ENCODE results near the gene AFF4.
"Not testable (repeated sequence)": the region's sequence is repeated elsewhere in the genome, so short reads cannot be mapped to it uniquely, and the experiment has no call there.

DNA sequence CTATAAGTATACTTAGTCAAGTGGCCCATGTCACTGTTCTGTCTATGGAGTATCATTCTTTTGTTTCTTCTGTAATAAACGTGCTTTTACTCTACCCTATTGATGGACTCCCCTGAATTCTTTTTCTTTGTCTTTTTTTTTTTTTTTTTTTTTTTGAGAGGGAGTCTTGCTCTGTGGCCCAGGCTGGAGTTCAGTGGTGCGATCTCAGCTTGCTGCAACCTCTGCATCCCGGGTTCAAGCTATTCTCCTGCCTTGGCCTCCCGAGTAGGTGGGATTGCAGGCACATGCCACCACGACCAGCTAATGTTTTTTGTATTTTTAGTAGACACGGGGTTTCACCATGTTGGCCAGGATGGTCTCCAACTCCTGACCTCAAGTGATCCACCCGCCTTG, 9.0 kb upstream of the AFF4 start:
- TF ChIP-seq, protein P1, sequence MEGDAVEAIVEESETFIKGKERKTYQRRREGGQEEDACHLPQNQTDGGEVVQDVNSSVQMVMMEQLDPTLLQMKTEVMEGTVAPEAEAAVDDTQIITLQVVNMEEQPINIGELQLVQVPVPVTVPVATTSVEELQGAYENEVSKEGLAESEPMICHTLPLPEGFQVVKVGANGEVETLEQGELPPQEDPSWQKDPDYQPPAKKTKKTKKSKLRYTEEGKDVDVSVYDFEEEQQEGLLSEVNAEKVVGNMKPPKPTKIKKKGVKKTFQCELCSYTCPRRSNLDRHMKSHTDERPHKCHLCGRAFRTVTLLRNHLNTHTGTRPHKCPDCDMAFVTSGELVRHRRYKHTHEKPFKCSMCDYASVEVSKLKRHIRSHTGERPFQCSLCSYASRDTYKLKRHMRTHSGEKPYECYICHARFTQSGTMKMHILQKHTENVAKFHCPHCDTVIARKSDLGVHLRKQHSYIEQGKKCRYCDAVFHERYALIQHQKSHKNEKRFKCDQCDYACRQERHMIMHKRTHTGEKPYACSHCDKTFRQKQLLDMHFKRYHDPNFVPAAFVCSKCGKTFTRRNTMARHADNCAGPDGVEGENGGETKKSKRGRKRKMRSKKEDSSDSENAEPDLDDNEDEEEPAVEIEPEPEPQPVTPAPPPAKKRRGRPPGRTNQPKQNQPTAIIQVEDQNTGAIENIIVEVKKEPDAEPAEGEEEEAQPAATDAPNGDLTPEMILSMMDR (IDR thresholded peaks at IDR 0.05), result not testable (repeated sequence)
- TF ChIP-seq NFIC (IDR thresholded peaks at IDR 0.05; ENCODE audit: borderline replicate concordance); POLR2AphosphoS5 (IDR thresholded peaks at IDR 0.05; ENCODE audit: low read depth, low read length); EP300 (IDR thresholded peaks at IDR 0.05; ENCODE audit: borderline replicate concordance in 1 of 2, low read depth in 1 of 2, low read length in 1 of 2); RAD21 (IDR thresholded peaks at IDR 0.05; ENCODE audit: low read length); RCOR1 (IDR thresholded peaks at IDR 0.05; ENCODE audit: low read length); EZH2phosphoT487 (IDR thresholded peaks at IDR 0.05; ENCODE audit: borderline replicate concordance, low read depth): not testable (repeated sequence)
- TF ChIP-seq, protein P2, sequence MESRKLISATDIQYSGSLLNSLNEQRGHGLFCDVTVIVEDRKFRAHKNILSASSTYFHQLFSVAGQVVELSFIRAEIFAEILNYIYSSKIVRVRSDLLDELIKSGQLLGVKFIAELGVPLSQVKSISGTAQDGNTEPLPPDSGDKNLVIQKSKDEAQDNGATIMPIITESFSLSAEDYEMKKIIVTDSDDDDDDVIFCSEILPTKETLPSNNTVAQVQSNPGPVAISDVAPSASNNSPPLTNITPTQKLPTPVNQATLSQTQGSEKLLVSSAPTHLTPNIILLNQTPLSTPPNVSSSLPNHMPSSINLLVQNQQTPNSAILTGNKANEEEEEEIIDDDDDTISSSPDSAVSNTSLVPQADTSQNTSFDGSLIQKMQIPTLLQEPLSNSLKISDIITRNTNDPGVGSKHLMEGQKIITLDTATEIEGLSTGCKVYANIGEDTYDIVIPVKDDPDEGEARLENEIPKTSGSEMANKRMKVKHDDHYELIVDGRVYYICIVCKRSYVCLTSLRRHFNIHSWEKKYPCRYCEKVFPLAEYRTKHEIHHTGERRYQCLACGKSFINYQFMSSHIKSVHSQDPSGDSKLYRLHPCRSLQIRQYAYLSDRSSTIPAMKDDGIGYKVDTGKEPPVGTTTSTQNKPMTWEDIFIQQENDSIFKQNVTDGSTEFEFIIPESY (IDR thresholded peaks at IDR 0.05; ENCODE audit: borderline replicate concordance, low read depth), result not testable (repeated sequence)
- TF ChIP-seq, protein P3, sequence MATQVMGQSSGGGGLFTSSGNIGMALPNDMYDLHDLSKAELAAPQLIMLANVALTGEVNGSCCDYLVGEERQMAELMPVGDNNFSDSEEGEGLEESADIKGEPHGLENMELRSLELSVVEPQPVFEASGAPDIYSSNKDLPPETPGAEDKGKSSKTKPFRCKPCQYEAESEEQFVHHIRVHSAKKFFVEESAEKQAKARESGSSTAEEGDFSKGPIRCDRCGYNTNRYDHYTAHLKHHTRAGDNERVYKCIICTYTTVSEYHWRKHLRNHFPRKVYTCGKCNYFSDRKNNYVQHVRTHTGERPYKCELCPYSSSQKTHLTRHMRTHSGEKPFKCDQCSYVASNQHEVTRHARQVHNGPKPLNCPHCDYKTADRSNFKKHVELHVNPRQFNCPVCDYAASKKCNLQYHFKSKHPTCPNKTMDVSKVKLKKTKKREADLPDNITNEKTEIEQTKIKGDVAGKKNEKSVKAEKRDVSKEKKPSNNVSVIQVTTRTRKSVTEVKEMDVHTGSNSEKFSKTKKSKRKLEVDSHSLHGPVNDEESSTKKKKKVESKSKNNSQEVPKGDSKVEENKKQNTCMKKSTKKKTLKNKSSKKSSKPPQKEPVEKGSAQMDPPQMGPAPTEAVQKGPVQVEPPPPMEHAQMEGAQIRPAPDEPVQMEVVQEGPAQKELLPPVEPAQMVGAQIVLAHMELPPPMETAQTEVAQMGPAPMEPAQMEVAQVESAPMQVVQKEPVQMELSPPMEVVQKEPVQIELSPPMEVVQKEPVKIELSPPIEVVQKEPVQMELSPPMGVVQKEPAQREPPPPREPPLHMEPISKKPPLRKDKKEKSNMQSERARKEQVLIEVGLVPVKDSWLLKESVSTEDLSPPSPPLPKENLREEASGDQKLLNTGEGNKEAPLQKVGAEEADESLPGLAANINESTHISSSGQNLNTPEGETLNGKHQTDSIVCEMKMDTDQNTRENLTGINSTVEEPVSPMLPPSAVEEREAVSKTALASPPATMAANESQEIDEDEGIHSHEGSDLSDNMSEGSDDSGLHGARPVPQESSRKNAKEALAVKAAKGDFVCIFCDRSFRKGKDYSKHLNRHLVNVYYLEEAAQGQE (IDR thresholded peaks at IDR 0.05; ENCODE audit: low read depth, low read length), result not testable (repeated sequence)
- TF ChIP-seq, protein P4, sequence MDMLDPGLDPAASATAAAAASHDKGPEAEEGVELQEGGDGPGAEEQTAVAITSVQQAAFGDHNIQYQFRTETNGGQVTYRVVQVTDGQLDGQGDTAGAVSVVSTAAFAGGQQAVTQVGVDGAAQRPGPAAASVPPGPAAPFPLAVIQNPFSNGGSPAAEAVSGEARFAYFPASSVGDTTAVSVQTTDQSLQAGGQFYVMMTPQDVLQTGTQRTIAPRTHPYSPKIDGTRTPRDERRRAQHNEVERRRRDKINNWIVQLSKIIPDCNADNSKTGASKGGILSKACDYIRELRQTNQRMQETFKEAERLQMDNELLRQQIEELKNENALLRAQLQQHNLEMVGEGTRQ (IDR thresholded peaks at IDR 0.05; ENCODE audit: borderline replicate concordance, low read depth, low read length), result not testable (repeated sequence)
- TF ChIP-seq, protein P5, sequence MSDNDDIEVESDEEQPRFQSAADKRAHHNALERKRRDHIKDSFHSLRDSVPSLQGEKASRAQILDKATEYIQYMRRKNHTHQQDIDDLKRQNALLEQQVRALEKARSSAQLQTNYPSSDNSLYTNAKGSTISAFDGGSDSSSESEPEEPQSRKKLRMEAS (IDR thresholded peaks at IDR 0.05; ENCODE audit: low read depth), result not testable (repeated sequence)
